Loucy (cell line): ENCODE data around the gene LUC7L2.

Experiments
- H2AFZ ChIP-seq: fragments of 200-600 bp; sonication (generic); 2 replicates; pipeline ENCODE4 v1.6.0; 2016; ENCODE audit warnings: antibody characterized with exemption, mild to moderate bottlenecking, low read length, moderate library complexity
- H3F3A ChIP-seq: fragments of 200-600 bp; 2 replicates; pipeline ENCODE4 v1.6.0; 2016; ENCODE audit warnings: antibody characterized with exemption, low read depth, mild to moderate bottlenecking
- H3K27me3 ChIP-seq: fragments of 200-600 bp; sonication (generic); 2 replicates; pipeline ENCODE4 v1.6.1; 2014; ENCODE audit warnings: low read length, mild to moderate bottlenecking; ENCODE audit not compliant: insufficient read depth, poor library complexity, severe bottlenecking
- H3K36me3 ChIP-seq: fragments of 200-600 bp; sonication (generic); 2 replicates; pipeline ENCODE4 v1.6.1; 2016; ENCODE audit warnings: low read length; ENCODE audit not compliant: insufficient read depth
- H3K4me1 ChIP-seq: fragments of 200-600 bp; sonication (generic); 2 replicates; pipeline ENCODE4 v1.5.1; 2014; ENCODE audit warnings: low read length, mild to moderate bottlenecking; ENCODE audit not compliant: insufficient read depth, poor library complexity, severe bottlenecking
- H3K4me2 ChIP-seq: fragments of 200-600 bp; sonication (generic); 2 replicates; pipeline ENCODE4 v1.6.0; 2014; ENCODE audit warnings: antibody characterized with exemption, low read length, low read depth, mild to moderate bottlenecking; ENCODE audit not compliant: poor library complexity, severe bottlenecking
- H3K4me3 ChIP-seq: fragments of 200-600 bp; sonication (generic); 2 replicates; pipeline ENCODE4 v1.5.1; 2014; ENCODE audit warnings: low read length, mild to moderate bottlenecking, mixed read lengths; ENCODE audit not compliant: poor library complexity, severe bottlenecking
- H3K79me2 ChIP-seq: fragments of 200-600 bp; sonication (generic); 2 replicates; pipeline ENCODE4 v1.6.1; 2014; ENCODE audit warnings: low read length; ENCODE audit not compliant: insufficient read depth
- H3K9ac ChIP-seq: fragments of 200-600 bp; sonication (generic); 2 replicates; pipeline ENCODE4 v1.6.0; 2014; ENCODE audit warnings: mild to moderate bottlenecking, low read depth, low read length, moderate library complexity; ENCODE audit not compliant: poor library complexity, severe bottlenecking
- H3K9me2 ChIP-seq: fragments of 200-600 bp; sonication (generic); replicated peaks from 2 replicates; pipeline ENCODE4 v1.6.1; 2016; ENCODE audit warnings: low read depth, low read length, mixed read lengths
- H3K9me3 ChIP-seq: fragments of 200-600 bp; sonication (generic); 2 replicates; pipeline ENCODE4 v1.6.1; 2014; ENCODE audit warnings: mild to moderate bottlenecking, antibody characterized with exemption, low read length, low read depth; ENCODE audit not compliant: insufficient read depth
- H4K20me1 ChIP-seq: fragments of 200-600 bp; sonication (generic); 2 replicates; pipeline ENCODE4 v1.6.0; 2014; ENCODE audit warnings: antibody characterized with exemption, low read length, mild to moderate bottlenecking; ENCODE audit not compliant: insufficient read depth, poor library complexity, severe bottlenecking
- EZH2phosphoT487 ChIP-seq: fragments of 200-600 bp; IDR thresholded peaks from 2 replicates; pipeline ENCODE4 v1.6.1; 2018; ENCODE audit warnings: antibody characterized with exemption, mild to moderate bottlenecking, moderate library complexity, borderline replicate concordance
- TF ChIP-seq, protein P1 (sequence below): fragments of 200-600 bp; sonication (generic); conservative IDR thresholded peaks from 2 replicates; pipeline ENCODE4 v1.5.1; 2014; ENCODE audit warnings: mild to moderate bottlenecking, antibody characterized with exemption, low read length

The LUC7L2 gene

DNA sequence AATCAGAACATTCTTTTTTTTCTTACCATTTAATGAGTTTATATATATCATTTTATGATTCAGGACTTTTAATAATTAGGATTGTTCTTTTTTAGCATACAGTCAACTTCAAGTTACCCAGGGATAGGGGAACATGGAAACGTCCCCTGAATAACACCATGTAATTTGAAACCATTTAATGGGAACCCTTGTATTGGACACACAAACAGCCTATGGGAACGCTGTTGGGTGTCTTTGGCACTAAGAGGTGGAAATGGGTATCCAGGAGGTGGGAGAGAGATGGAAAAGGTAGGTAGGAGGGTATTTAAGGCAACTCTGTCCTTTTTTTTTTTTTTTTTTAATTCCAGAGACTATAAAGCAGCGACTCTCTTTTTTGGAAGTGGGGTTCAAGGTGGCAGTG lies 2.6 kb downstream of the LUC7L2 start:
- Histone ChIP-seq H3K27me3 (no peaks in the 10 kb centered on the region), H3K4me1 (peaks cover 41% of the 10 kb centered on the region), H3K9me3 (no peaks in the 10 kb centered on the region), H4K20me1 (peaks cover 69% of the 10 kb centered on the region), H3K36me3 (peaks cover 24% of the 10 kb centered on the region; the same call in 1 of the 2 replicates), H3K9ac (peak overlapping the region; percentile 99), H3K4me3 (peak overlapping the region; percentile 79), H3F3A (peaks cover 7% of the 10 kb centered on the region), H2AFZ (no peak overlapping the region), H3K9me2 (no peaks in the 10 kb centered on the region), H3K79me2 (peaks cover 85% of the 10 kb centered on the region), H3K4me2 (peak overlapping the region; percentile 98)
- TF ChIP-seq, protein P1, sequence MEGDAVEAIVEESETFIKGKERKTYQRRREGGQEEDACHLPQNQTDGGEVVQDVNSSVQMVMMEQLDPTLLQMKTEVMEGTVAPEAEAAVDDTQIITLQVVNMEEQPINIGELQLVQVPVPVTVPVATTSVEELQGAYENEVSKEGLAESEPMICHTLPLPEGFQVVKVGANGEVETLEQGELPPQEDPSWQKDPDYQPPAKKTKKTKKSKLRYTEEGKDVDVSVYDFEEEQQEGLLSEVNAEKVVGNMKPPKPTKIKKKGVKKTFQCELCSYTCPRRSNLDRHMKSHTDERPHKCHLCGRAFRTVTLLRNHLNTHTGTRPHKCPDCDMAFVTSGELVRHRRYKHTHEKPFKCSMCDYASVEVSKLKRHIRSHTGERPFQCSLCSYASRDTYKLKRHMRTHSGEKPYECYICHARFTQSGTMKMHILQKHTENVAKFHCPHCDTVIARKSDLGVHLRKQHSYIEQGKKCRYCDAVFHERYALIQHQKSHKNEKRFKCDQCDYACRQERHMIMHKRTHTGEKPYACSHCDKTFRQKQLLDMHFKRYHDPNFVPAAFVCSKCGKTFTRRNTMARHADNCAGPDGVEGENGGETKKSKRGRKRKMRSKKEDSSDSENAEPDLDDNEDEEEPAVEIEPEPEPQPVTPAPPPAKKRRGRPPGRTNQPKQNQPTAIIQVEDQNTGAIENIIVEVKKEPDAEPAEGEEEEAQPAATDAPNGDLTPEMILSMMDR: no peak
- TF ChIP-seq EZH2phosphoT487: no peak

DNA sequence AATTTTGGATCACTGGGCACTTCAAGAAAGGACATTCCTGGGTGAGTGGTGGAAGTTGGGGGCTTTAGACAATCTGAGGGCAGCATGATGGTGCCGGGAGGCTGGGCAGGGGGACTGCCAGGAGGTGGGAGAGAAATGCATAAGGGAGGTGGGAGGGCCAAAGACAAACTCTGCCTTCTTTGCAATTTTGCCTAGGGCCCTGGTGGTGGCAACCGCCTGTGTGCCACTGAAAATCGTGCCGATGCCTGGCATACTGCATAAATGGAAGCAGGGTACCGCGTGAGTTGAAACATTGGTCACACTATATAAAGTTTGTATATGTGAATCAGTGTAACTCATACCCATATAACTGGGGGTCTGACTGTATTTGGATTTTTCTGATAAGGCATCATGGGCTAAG lies 3.3 kb downstream of the LUC7L2 start:
- Histone ChIP-seq H4K20me1 (peaks cover 75% of the 10 kb centered on the region), H3F3A (peaks cover 7% of the 10 kb centered on the region), H3K4me1 (peaks cover 46% of the 10 kb centered on the region), H3K36me3 (peaks cover 30% of the 10 kb centered on the region; the same call in 1 of the 2 replicates), H3K4me3 (peak overlapping the region; percentile 79), H3K79me2 (peaks cover 87% of the 10 kb centered on the region), H3K9ac (peak overlapping the region; percentile 99), H3K4me2 (peak overlapping the region; percentile 98), H3K9me2 (no peaks in the 10 kb centered on the region), H2AFZ (no peak overlapping the region), H3K27me3 (no peaks in the 10 kb centered on the region), H3K9me3 (no peaks in the 10 kb centered on the region)
- TF ChIP-seq EZH2phosphoT487: no peak
- TF ChIP-seq, protein P1: no peak; the same call in 1 of the 2 replicates

DNA sequence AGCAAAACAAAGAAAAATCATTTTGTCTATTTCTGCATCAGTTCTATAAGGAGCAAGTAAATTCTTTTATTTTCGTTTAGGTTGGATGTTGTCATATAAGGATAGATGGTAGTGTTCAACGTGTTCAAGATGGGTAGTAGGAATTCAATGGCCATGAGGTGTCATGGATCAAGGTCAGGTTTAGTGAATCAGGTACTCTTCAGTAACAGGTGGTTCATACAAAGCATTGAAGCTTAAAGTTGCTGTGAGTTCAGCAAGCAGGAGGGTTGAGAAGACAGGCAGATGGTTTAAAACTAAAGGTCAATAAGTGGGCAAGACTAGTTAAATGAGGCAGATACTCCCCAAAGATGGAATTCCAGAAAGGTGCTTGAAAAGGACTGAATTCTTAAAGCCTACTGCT lies 5.6 kb downstream of the LUC7L2 start:
- Histone ChIP-seq H3K9me2 (no peaks in the 10 kb centered on the region), H3K36me3 (peaks cover 34% of the 10 kb centered on the region; the same call in 1 of the 2 replicates), H3K9ac (peak overlapping the region; percentile 99), H3F3A (no peaks in the 10 kb centered on the region), H3K27me3 (no peaks in the 10 kb centered on the region), H3K9me3 (no peaks in the 10 kb centered on the region), H2AFZ (no peak overlapping the region), H4K20me1 (peaks cover 97% of the 10 kb centered on the region), H3K4me1 (peaks cover 48% of the 10 kb centered on the region), H3K4me2 (peak overlapping the region; percentile 98), H3K79me2 (peaks cover 100% of the 10 kb centered on the region), H3K4me3 (peak overlapping the region; percentile 79)
- TF ChIP-seq, protein P1: no peak
- no peak for TF ChIP-seq EZH2phosphoT487
